Endothelial cell of umbilical vein (primary cell): ENCODE data around the gene LRRTM3. TPM values are rescaled to one million over a fixed set of nuclear protein-coding genes. Genes with fewer than 3 reads are reported as not detected.

Experiments used
- BruUV-seq: library from RNA; stranded (reverse); fragments of 400-500 nt; replicated peaks from 2 replicates; lab custom pipeline; 2021; lab: Mats Ljungman, UMichigan
- CTCF ChIA-PET: fragments of 300-600, 350-600 bp; sonication (Branson Sonifier 250); formaldehyde crosslinking; loops from one replicate; lab custom pipeline; 2021; ENCODE audit warnings: antibody characterized with exemption, inconsistent platforms; lab: Charles Lee
- POLR2A ChIA-PET: fragments of 300-600, 350-600 bp; sonication (Branson Sonifier 250); formaldehyde crosslinking; loops from one replicate; lab custom pipeline; 2021; ENCODE audit warnings: antibody characterized with exemption, inconsistent platforms; lab: Charles Lee
- DNase-seq: peaks from one replicate; pipeline ENCODE4 v3.0.0-alpha.2; 2011; ENCODE audit warnings: low read depth, low spot score
- FAIRE-seq: peaks from 2 replicates; lab custom pipeline; 2011; peaks lifted over from hg19 to GRCh38; lab: Jason Lieb, UNC
- H2AFZ ChIP-seq: 2 replicates; pipeline ENCODE4 v1.6.0; 2012; ENCODE audit warnings: low read depth, low read length, control low read depth, inconsistent platforms
- H3K27ac ChIP-seq: 2 replicates; pipeline ENCODE4 v1.5.1; 2011; ENCODE audit warnings: low read depth, mild to moderate bottlenecking, control low read depth, low read length, moderate library complexity; ENCODE audit not compliant: insufficient read depth
- H3K27me3 ChIP-seq, 2 experiments: 2 replicates each; pipeline versions ENCODE4 v1.6.0 to v1.6.1; 2011; ENCODE audit warnings: low read length in 2 of 2, mixed read lengths in 1 of 2; ENCODE audit not compliant: control insufficient read depth in 2 of 2, insufficient read depth in 2 of 2
- H3K36me3 ChIP-seq, 2 experiments: 2 replicates in 1 of 2; 3 replicates in 1 of 2; pipeline ENCODE4 v1.5.1; 2011; ENCODE audit warnings: low read length in 2 of 2, mild to moderate bottlenecking in 1 of 2, moderate library complexity in 1 of 2; ENCODE audit not compliant: control insufficient read depth in 2 of 2, insufficient read depth in 2 of 2; ENCODE audit errors: extremely low read depth in 1 of 2
- H3K4me1 ChIP-seq: 3 replicates; pipeline ENCODE4 v1.5.1; 2011; ENCODE audit warnings: mild to moderate bottlenecking, low read length; ENCODE audit not compliant: control insufficient read depth, insufficient read depth; ENCODE audit errors: extremely low read depth
- H3K4me2 ChIP-seq: 2 replicates; pipeline ENCODE4 v1.6.1; 2011; ENCODE audit warnings: low read length, control low read depth, mixed read lengths; ENCODE audit not compliant: insufficient read depth
- H3K4me3 ChIP-seq, 3 experiments: fragments of 200-600 bp in 1 of 3; sonication (generic), shearing (Covaris generic) in 1 of 3; replicated peaks in 1 of 3; 2 replicates each; pipeline ENCODE4 v1.5.1; 2011 to 2016; ENCODE audit warnings: control low read depth in 3 of 3, low read length in 3 of 3, mild to moderate bottlenecking in 2 of 3, inconsistent platforms in 1 of 3, low read depth in 1 of 3, moderate library complexity in 1 of 3; ENCODE audit not compliant: insufficient read depth in 1 of 3
- H3K79me2 ChIP-seq: 2 replicates; pipeline ENCODE4 v1.6.0; 2012; ENCODE audit warnings: low read length, inconsistent platforms; ENCODE audit not compliant: control insufficient read depth, insufficient read depth
- H3K9ac ChIP-seq: replicated peaks from 2 replicates; pipeline ENCODE3; 2011; ENCODE audit warnings: low read length, control low read depth; ENCODE audit not compliant: insufficient read depth; ENCODE audit errors: extremely low read depth
- H3K9me1 ChIP-seq: replicated peaks from 3 replicates; pipeline ENCODE4 v1.6.0; 2011; ENCODE audit warnings: mild to moderate bottlenecking, low read length; ENCODE audit not compliant: control insufficient read depth, insufficient read depth; ENCODE audit errors: extremely low read depth
- H3K9me3 ChIP-seq: replicated peaks from 2 replicates; pipeline ENCODE4 v1.5.1; 2012; ENCODE audit warnings: low read length, inconsistent platforms; ENCODE audit not compliant: control insufficient read depth, insufficient read depth
- H4K20me1 ChIP-seq: replicated peaks from 2 replicates; pipeline ENCODE3; 2011; ENCODE audit warnings: mild to moderate bottlenecking, low read length; ENCODE audit not compliant: control insufficient read depth, insufficient read depth; ENCODE audit errors: extremely low read depth
- EZH2 ChIP-seq: IDR thresholded peaks from 2 replicates; pipeline ENCODE4 v1.6.1; 2012; ENCODE audit warnings: borderline replicate concordance, low read depth, mild to moderate bottlenecking, moderate library complexity, low read length, inconsistent platforms; ENCODE audit not compliant: severe bottlenecking
- FOS ChIP-seq: IDR thresholded peaks from 2 replicates; pipeline ENCODE4 v1.6.1; 2011; ENCODE audit warnings: mild to moderate bottlenecking, low read length, moderate library complexity, borderline replicate concordance; ENCODE audit not compliant: insufficient read depth
- GATA2 ChIP-seq: IDR thresholded peaks from 2 replicates; pipeline ENCODE4 v1.7.0; 2011; ENCODE audit warnings: low read depth, mild to moderate bottlenecking, moderate library complexity, mixed read lengths, low read length; ENCODE audit not compliant: insufficient read length, insufficient read depth
- JUN ChIP-seq: IDR thresholded peaks from 2 replicates; pipeline ENCODE4 v1.6.1; 2011; ENCODE audit warnings: borderline replicate concordance, low read depth; ENCODE audit not compliant: insufficient read length, insufficient read depth
- MYC ChIP-seq: IDR thresholded peaks from one replicate; pipeline ENCODE4 v1.6.1; 2011; ENCODE audit warnings: mild to moderate bottlenecking, low read depth, low read length
- POLR2A ChIP-seq: IDR thresholded peaks from 2 replicates; pipeline ENCODE4 v1.6.1; 2012; ENCODE audit warnings: low read depth, mild to moderate bottlenecking, control low read depth, low read length
- POLR2AphosphoS5 ChIP-seq: IDR thresholded peaks from 2 replicates; pipeline ENCODE4 v1.6.1; 2012; ENCODE audit warnings: low read depth, mild to moderate bottlenecking, control low read depth, low read length, moderate library complexity; ENCODE audit not compliant: insufficient read depth
- dilution Hi-C: fragments of 300-500 bp; cut with MboI; formaldehyde crosslinking; loops from one replicate; pipeline ENCODE4 v1.15.0; 2019; ENCODE audit warnings: low sequenced_read_pairs; ENCODE audit not compliant: extremely low pct_ligation_motif_present
- intact Hi-C: fragments of 100-400 bp; cut with micrococcal nuclease; formaldehyde crosslinking; loops from one replicate; pipeline ENCODE4 v1.10.0; 2022
- polyA plus RNA-seq, 4 experiments: library from polyadenylated mRNA; depleted of rRNA in 3 of 4; stranded (reverse) in 3 of 4; unstranded in 1 of 4; fragments of >200 nt; gene quantifications; 2 replicates each; pipeline versions ENCODE4 v1.2.1 to v1.2.3, GENCODE V29; 2011 to 2012; ENCODE audit warnings: missing spikeins in 1 of 4
- total RNA-seq: library from RNA; stranded (reverse); gene quantifications from 2 replicates; pipeline ENCODE4 v1.2.3, GENCODE V29; 2021
- TF ChIP-seq, protein P1 (sequence below), 2 donors: IDR thresholded peaks; 1 replicate in 1 of 2; 2 replicates in 1 of 2; pipeline ENCODE4 v1.5.1; 2011; ENCODE audit warnings: low read length in 2 of 2, mild to moderate bottlenecking in 2 of 2, moderate library complexity in 2 of 2, control low read depth in 1 of 2, inconsistent platforms in 1 of 2, low read depth in 1 of 2; ENCODE audit not compliant: insufficient read depth in 1 of 2; ENCODE audit errors: extremely low read depth in 1 of 2
- TF ChIP-seq, protein P2 (sequence below): IDR thresholded peaks from 2 replicates; pipeline ENCODE4 v1.6.1; 2011; ENCODE audit not compliant: insufficient read depth, insufficient read length

LRRTM3 gene
- total and polyA plus RNA-seq, 2 donors (not counting 3 experiments of a cell fraction or from before 2014, with no cell fraction given), result not detected

DNA sequence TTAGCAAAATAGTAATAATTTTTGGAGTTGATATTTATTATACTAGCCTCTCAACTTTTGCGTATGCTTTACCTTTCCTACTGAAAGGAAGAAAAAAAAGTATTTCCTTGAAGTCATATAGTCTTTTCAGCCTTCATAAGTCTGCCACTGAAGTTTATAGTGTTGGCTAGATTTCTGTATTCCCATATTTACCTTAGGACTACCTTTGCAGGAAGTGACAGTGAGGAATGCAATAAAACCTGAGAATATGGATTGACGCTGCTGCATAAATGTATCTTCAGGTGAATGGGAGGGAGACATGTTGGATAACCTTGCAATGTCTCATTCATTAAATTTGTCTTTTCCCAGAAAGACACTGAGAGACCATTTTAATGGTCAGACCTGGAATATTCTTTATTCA, 6.6 kb upstream of the LRRTM3 start:
- H3K9ac ChIP-seq, result no peak overlapping the region
- H3K9me1 ChIP-seq, result no peaks in the 10 kb centered on the region
- H3K4me1 ChIP-seq, result no peaks in the 10 kb centered on the region
- intact Hi-C loops (no loop called here), dilution Hi-C loops (no loop called here)
- H3K27me3 ChIP-seq, result no peaks in the 10 kb centered on the region
- no peaks in the 10 kb centered on the region for H3K36me3 ChIP-seq
- H3K4me3 ChIP-seq, result no peak overlapping the region
- H3K9me3 ChIP-seq, result no peaks in the 10 kb centered on the region
- ChIA-PET CTCF (no interaction called here), POLR2A (no interaction called here)
- BruUV-seq, result no TSS peak
- H4K20me1 ChIP-seq, result no peaks in the 10 kb centered on the region
- FAIRE-seq, result no peak
- no peak overlapping the region for H3K27ac ChIP-seq
- H3K79me2 ChIP-seq, result no peaks in the 10 kb centered on the region
- TF ChIP-seq EZH2 (no peak), POLR2A (no peak), JUN (no peak), POLR2AphosphoS5 (no peak), MYC (no peak), FOS (no peak), GATA2 (no peak)
- TF ChIP-seq, protein P1, sequence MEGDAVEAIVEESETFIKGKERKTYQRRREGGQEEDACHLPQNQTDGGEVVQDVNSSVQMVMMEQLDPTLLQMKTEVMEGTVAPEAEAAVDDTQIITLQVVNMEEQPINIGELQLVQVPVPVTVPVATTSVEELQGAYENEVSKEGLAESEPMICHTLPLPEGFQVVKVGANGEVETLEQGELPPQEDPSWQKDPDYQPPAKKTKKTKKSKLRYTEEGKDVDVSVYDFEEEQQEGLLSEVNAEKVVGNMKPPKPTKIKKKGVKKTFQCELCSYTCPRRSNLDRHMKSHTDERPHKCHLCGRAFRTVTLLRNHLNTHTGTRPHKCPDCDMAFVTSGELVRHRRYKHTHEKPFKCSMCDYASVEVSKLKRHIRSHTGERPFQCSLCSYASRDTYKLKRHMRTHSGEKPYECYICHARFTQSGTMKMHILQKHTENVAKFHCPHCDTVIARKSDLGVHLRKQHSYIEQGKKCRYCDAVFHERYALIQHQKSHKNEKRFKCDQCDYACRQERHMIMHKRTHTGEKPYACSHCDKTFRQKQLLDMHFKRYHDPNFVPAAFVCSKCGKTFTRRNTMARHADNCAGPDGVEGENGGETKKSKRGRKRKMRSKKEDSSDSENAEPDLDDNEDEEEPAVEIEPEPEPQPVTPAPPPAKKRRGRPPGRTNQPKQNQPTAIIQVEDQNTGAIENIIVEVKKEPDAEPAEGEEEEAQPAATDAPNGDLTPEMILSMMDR (IDR thresholded peaks at IDR 0.05; ENCODE audit: extremely low read depth in 1 of 2, insufficient read depth in 1 of 2, low read depth in 1 of 2, low read length in 2 of 2), result no peak
- TF ChIP-seq, protein P2, sequence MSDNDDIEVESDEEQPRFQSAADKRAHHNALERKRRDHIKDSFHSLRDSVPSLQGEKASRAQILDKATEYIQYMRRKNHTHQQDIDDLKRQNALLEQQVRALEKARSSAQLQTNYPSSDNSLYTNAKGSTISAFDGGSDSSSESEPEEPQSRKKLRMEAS, result no peak
- DNase-seq, result no peak
- no peak overlapping the region for H2AFZ ChIP-seq
- H3K4me2 ChIP-seq, result no peak overlapping the region
